Activated gamma-delta T cell treated with Interleukin-2 at 50 U/mL for 16 hours (primary cell): ENCODE measurements around the gene CAPN15.
"Not testable (repeated sequence)": the region's sequence is repeated elsewhere in the genome, so short reads cannot be mapped to it uniquely, and the experiment has no call there.

ENCODE experiments used
- DNase-seq: peaks from one replicate; pipeline ENCODE4 v3.0.0-alpha.2; 2020

CAPN15 gene

DNA sequence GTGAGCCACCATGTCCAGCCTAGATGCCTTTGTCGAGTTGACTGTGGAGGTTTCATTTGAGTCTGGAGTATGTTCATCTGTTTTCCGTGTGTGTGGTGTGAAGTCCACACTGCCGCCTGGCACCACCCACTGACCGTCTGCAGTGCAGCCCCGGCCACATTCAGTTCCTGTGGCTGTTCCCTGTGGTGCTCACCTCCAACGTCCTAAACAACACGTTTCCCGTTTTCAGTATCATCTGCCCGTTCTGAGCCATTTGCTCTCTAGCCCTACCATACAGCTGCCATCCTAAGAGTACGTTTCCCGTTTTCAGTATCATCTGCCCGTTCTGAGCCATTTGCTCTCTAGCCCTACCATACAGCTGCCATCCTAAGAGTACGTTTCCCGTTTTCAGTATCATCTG lies 20.0 kb upstream of the CAPN15 start:
- DNase-seq = not testable (repeated sequence)

- DNase-seq = no peak
These were observed 19.5 kb upstream of the CAPN15 start for GRCh38 chr16:507996-508395.

GRCh38 chr16:508884-509736 lies 18.4 kb upstream of the CAPN15 start:
- DNase-seq = no peak

- no peak for DNase-seq
These were observed 17.3 kb upstream of the CAPN15 start for GRCh38 chr16:510066-510825.

- no peak for DNase-seq
These were observed 14.7 kb upstream of the CAPN15 start for GRCh38 chr16:512802-513201.

- no peak for DNase-seq
These were observed 13.6 kb upstream of the CAPN15 start for GRCh38 chr16:513950-514349.

- no peak for DNase-seq
These were observed 12.2 kb upstream of the CAPN15 start for GRCh38 chr16:515175-515938.

DNA sequence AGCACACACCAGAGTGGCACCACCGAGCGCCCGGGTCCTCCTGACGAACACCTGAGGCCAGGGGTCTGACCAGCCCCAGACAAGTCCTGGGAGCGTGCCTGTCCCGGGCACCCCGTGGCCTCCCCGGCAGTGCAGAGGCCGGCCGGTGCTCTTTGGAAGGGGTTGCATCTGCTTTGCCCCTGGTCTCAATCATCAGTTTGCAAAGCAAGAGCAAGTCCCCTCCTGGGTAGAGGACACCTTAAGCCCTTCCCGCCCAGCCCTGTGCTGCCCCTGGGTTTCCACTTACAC lies 11.6 kb upstream of the CAPN15 start:
- no peak for DNase-seq

DNA sequence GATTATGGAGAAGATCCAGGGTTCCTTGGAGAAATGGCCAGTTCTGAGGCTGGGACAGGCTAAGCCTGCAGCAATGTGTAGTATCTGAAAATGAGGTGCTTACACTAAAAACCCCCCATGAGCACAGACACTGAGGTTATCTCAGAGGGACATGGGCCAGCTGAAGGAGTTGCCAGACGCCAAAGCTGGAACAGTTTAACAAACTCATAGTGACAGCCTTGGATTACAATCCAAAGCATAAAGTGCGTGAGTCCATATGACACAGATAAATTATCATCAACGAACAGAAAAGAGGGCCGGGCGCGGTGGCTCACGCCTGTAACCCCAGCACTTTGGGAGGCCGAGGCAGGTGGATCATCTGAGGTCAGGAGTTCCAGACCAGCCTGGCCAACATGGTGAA lies 11.2 kb upstream of the CAPN15 start:
- DNase-seq = no peak

DNA sequence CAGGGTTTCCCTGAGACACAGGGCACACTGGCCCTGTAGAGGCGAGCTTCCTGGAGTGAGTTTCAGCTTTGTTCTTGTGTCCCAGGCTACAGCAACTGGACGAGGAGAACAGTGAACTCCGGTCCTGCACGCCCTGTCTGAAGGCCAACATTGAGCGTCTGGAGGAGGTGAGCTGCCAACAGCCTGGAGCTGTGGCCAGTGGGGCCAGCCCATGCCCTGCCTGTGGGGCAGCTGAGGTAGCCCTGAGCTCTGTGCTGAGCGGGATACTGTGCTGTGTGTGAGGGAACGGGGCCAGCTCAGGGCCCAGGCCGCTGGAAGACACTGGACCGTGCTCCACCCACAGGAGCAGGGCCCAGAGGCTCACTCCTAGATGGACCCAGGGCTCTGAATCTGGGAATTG lies 8.7 kb upstream of the CAPN15 start:
- no peak for DNase-seq

DNA sequence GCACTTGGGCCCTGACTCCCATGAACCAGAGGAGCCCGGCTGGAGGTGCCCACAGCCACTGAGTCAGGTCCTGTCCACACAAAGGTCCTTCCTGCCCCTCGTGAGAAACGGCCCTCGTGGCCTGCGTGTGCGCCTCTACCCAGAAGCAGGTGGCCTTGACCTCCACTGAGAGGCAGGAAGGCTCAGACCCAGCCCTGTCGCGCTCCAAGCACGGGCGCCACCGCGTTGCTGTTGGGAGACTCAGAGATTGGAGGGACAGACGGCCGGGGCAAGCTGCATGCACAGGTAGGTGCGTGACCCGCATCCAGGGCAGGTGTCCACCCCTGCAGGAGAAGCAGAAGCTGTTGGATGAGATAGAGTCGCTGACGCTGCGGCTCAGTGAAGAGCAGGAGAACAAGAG lies 8.1 kb upstream of the CAPN15 start:
- no peak for DNase-seq

- no peak for DNase-seq
These were observed 7.4 kb upstream of the CAPN15 start for GRCh38 chr16:519841-520687.

GRCh38 chr16:520847-521246 lies 6.7 kb upstream of the CAPN15 start:
- DNase-seq = no peak

DNA sequence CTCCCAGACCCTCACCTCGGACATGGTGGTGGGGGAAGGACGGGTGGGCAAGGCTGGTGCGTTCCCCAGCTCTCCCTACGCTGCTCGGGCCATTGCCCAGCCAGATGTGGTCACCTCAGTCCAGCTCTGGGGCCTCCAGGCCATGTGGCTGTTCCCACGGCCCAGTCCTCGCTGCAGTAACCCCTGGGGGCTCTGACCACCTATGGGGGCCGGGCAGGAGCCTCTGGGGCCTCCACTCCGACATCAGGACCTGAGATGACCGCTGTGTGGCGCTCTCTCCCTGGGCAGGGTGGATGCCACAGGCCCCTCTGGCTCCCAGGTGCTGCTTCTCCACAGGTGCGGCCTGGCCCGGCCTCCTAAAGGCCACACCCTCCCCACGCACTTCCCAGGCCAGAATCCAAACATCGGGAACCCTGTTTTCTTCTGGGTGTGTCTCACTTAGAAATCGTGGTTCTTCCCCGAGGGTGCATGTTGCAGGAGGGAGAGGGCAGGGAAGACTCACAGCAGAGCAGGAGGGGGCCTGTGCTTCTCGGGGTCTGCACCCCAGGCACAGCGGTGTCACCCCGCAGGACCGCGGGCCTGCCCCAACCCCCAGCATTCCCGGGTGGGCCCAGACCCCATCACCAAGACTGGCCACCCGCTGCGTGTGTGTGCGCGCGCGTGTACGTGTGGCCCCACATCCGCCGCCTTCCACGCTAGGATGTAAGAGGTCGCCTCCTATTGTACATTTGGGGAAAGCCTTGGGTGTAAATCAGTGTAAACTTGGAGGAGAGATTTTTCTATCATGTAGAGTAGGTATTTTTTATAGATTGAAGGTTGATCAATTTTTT lies 5.9 kb upstream of the CAPN15 start:
- no peak for DNase-seq

DNA sequence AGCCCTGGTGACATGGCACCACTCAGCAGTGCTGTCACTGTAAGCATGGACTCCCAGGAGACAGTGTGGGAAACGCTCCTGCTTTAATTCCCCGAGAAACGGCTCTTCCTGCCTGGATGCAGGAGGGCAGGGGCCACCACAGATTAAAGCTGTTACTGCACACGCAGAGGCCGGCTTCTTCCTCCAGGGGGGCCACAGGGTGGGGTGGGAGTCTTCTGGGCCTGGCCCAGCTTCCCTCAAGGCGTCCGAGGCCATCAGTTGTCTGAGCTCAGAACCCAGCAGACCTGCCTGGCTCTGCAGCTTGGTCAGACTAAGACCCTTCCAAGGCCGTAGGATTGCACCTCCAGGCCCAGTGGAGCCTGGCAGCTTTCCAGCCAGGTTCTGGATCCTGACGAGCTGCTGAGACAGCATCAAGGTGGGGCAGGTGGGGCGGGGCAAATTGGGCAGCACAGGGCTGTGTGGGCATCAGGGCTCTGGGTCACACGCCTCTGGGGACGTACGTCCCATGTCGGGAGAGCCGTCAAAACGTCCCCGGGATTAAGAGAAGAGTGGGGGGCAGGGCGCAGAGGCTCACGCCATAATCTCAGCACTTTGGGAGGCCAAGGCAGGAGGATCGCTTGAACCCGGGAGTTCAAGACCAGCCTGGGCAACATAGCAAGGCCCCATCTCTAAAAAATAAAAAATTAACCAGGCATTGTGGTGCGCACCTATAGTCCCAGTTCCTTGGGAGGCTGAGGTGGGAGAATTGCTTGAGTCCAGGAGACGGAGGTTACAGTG lies 5.0 kb upstream of the CAPN15 start:
- DNase-seq = no peak

- DNase-seq = no peak
These were observed 4.3 kb upstream of the CAPN15 start for GRCh38 chr16:523097-523741.

- no peak for DNase-seq
These were observed 3.1 kb upstream of the CAPN15 start for GRCh38 chr16:524274-525040.

GRCh38 chr16:525123-525519 lies 2.4 kb upstream of the CAPN15 start:
- no peak for DNase-seq

DNA sequence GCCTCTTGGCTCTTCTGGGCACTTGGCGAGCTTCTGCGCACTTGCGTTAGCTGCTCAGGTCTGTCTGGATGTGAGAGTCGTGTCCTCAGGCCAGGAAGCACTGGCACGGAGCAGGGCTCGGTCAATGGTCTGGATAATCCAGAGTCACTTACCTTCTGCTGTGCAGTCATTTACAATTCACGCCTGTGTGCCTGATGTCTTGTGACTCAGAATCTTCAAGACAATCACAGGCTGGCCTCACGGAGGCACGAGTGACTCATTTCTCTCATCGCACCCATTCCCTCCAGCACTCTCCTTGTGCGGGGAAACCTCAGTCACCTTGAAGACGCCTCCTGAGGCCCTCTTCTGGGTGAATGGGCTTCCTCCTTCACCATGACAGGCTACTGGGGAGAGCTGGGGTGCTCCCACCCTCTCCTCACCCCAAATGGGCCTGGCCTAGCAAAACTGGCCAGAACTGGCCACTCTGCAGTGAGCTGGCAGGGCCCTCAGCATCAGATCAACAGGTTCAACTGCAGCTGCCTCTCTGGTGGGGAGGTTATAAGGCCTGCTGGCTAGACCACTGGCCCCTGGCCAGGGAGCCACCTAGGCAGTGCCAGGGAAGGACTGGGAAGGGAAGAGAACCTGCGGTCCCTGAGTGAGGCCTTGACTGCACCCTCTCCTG lies 1.9 kb upstream of the CAPN15 start:
- peak; percentile 50 for DNase-seq
